ENCODE data around the gene SIRT4.

The SIRT4 gene

DNA sequence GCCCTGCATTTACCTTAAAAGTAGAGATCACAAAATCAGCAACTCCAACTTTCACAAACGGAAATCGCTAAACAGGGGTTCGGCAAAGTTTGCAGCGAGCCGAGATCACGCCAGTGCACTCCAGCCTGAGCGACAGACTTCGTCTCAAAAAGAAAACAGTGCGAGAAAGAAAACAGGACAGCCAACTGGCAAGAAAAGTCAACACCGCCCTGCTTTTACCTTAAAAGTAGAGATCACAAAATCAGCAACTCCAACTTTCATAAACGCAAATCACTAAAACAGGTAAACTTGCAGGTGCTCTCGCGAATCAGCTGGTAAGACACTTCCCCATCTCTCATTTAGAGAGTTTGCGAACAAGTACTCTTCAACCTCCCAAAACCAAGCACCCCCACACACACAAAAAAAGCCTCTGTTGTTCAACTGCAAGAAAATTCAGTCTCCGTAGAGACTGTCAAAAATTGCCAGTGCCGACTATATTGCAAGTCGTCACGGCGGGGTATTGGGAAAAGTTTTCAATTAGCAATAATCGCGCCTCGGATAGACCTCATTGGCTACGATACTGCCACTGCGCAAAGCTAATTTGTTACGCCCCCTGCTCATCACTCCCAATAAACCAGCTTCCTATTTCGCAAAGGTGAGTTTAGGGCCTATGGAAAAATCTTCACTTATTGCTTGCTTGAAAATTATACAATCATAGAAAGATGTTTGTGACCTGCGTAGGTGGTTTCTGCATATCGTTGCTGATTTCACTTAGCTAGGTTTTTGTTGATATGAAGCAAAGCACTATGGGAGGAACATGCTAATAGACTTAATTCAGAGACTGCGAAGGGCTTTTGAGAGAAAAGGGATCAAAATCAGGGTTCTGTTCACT, 9.2 kb upstream of the SIRT4 start, which contains the start of gene RNU4-1:
Gene RNU4-1 (minus strand): TSS at position 577 of the 871 bp plus-strand sequence.
- TF ChIP-seq GATA2 (IDR thresholded peaks at IDR 0.05; ENCODE audit: low read depth, low read length): no peak
- TF ChIP-seq GATA3 (IDR thresholded peaks at IDR 0.05; ENCODE audit: low read depth, low read length): no peak

DNA sequence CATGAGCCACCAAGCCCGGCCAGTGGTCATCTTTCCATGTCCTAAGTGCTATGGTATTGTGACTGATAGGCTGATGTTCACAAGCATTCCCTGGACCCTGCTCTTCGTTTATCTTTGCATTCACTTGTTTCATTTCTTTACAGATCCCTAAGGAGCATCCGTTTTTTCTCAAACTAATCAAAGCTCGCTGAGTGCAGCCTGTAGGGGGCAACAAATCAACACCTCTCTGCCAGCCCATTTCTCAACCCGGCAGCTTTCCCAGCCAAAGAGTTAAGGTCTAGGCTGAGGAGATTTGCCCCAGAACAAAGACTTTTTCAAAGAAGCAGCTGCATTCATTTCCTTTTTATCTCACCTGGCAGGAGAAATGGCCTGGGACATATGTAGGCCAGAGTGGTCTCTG, 12.1 kb downstream of the SIRT4 start:
- TF ChIP-seq GATA3 (IDR thresholded peaks at IDR 0.05; ENCODE audit: low read depth, low read length) (no peak), GATA2 (IDR thresholded peaks at IDR 0.05; ENCODE audit: low read depth, low read length) (no peak)

DNA sequence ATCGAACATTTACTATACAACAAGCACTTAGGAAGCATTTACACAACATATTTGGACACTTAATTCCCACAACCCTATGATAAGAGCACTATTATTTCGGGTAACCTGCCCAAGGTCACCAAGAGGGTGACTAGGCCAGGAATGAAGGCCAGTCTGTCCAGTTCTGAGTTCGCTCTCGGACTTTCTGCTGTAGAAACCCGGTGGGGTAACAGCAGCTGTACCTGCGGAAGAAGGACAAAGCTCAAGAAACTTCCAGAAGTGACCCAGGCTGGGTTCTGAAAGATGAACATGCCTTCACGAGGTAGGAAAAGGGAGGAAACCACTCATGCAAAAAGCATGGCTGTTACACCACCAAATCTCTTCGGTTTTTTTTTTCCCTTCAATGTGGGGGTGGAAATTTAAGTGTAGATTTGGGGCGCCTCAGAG, 14.7 kb downstream of the SIRT4 start:
- no peak for TF ChIP-seq GATA3 (IDR thresholded peaks at IDR 0.05; ENCODE audit: low read depth, low read length)
- TF ChIP-seq GATA2 (IDR thresholded peaks at IDR 0.05; ENCODE audit: low read depth, low read length): no peak

DNA sequence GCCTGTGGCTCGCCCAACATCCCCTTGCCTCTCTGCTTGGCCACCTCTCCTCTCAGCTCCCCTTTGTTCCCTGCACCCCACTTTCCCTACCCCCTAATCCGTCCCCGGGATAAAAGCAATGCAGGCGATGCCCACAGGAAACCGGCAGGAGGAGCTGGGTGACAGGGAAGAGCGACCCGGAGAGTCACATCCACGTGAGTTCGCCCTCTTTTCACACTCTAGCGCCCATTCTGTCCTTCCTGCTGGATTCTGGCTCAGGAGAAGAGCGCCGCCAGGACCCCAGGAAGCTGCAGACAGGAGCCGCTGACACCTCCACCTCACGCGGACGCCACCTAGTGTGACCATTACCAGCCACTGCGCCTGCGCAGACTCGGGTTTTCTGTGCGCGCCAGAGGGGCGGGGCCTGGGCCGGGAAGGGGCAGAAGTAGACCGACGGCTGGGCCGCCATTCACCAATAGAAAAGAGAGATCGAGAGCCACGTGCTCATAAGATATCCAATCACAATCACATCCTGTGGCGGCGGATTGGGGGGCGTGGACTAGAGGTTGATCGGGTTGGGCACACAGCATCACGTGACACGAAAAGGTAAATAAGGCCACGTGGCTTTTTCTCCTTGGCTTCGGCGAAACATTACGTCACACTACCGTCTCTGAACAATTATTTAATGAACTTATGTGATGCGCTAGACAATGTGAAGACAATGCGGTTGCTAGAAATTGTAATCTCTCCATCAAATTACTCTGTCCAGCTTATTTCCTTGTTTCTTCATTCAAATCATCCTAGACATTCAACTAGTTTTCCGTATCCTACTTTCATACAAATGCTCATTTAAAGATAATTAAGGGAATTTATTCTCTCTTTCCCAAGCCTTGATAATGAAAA, 15.3 kb downstream of the SIRT4 start:
- TF ChIP-seq GATA3 (IDR thresholded peaks at IDR 0.05; ENCODE audit: low read depth, low read length): no peak
- TF ChIP-seq GATA2 (IDR thresholded peaks at IDR 0.05; ENCODE audit: low read depth, low read length): no peak

DNA sequence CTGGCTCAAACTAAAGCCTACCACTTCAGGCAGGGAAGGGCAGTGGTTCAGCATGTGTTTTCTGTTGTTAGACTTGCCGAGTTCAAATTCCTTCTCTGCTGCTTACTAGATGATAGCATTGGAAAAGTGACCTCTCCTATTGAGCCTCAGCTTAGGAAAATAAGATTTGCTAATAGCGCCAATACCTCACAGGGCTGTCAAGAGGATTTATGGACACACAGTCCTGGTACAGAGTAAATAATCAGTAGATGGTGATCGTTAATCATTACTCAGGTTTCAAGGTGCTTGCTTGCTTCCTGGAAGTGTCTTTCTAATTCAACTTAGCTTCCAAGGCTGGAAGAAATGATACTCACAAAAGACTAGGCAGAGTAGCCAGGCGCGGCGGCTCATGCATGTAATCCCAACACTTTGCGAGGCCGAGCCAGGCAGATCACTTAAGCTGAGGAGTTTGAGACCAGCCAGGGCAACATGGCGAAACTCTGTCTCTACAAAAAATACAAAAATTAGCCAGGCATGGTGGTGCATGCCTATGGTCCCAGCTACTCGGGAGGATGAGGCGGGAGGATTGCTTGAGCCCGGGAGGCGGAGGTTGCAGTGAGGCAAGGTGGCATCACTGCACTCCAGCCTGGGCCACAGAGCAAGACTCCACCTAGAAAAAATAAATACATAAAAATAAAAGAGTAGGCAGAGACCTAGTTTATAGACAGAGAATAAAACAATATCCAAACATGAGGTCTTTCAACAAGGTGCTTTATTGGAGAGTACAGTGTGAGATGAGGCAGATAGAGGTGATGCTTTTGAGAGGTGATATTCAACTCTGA, 19.5 kb downstream of the SIRT4 start:
- TF ChIP-seq GATA2 (IDR thresholded peaks at IDR 0.05; ENCODE audit: low read depth, low read length): no peak
- no peak for TF ChIP-seq GATA3 (IDR thresholded peaks at IDR 0.05; ENCODE audit: low read depth, low read length)

DNA sequence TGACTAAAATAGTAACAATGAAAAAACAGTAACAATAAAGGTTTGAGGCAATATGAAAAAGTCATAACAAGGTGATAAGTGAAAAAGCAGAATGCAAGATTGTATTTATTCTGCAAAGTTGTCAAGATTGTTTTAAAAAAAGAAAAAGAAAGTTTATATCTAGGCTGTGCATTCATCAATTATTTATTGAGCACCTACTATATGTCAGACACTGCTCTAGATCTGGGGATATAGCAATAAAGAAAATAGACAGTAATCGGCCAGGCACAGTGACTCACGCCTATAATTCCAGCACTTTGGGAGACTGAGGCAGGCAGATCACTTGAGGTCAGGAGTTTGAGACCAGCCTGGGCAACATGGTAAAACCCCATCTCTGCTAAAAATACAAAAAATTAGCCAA, 21.7 kb downstream of the SIRT4 start:
- TF ChIP-seq GATA2 (IDR thresholded peaks at IDR 0.05; ENCODE audit: low read depth, low read length): no peak
- no peak for TF ChIP-seq GATA3 (IDR thresholded peaks at IDR 0.05; ENCODE audit: low read depth, low read length)

DNA sequence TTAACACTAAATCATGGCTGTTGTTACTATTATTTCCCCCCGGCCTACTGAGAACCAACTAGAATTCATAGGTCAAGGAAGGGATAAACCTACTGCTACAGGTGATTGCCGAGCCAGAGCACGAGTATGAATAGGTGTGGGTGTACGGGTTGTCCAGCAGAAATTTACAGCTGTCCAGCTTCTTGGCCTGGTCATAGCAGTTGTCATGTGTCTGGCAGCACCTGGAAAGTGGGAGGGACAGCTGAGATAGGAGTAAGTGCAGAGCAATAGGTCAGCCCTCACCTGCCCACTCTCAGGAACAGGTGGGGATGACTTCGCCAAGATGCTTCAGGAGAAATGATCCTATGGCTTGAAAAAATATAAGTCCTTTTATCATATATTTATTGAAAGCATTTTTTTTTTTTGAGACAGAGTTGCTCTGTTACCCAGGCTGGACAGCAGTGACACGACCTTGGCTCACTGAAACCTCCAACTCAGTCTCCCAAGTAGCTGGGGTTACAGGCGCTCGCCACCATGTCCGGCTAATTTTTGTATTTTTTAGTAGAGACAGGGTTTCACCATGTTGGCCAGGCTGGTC, 22.8 kb downstream of the SIRT4 start:
- TF ChIP-seq GATA3 (IDR thresholded peaks at IDR 0.05; ENCODE audit: low read depth, low read length) (no peak), GATA2 (IDR thresholded peaks at IDR 0.05; ENCODE audit: low read depth, low read length) (no peak)

DNA sequence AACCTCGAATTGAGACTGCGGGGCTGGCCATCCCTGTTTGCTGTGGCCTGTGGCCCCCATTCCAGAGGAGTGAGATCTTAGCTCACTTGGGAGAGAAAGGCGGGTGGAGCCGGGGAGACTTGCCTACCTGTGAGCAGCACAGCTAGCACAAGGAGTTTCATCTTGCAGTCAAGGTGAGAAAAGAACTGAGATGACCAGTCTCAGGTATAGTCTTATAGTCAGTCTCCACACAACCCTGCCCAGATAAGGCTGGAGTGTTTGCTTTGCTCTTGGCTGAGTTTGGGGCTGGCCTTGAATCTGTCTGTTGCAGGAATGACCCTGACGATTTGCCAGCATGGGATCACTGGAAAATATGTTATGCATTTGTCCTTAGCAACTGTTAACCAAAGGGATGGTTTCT, 25.5 kb downstream of the SIRT4 start, which contains the start of gene PLA2G1B:
Gene PLA2G1B (minus strand): TSS at position 187 of the 400 bp plus-strand sequence. CDS start 26 bp downstream, at position 161.
- TF ChIP-seq GATA2 (IDR thresholded peaks at IDR 0.05; ENCODE audit: low read depth, low read length): no peak
- TF ChIP-seq GATA3 (IDR thresholded peaks at IDR 0.05; ENCODE audit: low read depth, low read length): no peak

DNA sequence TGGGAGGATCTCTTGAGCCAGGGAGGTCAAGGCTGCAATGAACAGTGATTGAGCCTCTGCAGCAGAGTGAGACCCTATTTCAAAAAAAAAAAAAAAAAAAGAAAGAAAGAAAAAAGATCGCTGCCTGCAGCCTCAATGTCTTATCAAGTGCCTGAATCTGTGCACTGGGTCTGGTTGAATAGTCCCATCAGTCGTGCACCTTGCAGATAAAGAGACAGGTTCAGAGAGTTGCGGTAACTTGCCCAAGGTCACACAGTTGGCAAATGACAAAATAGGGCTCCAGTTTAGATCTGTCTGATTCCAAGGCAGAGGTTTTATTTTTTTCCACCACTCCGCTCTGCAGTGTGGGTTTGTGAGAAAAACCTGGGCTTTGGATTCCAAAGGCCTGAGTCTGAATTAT, 26.1 kb downstream of the SIRT4 start:
- TF ChIP-seq GATA2 (IDR thresholded peaks at IDR 0.05; ENCODE audit: low read depth, low read length) (peak; percentile 47; the same call in 1 of the 2 replicates), GATA3 (IDR thresholded peaks at IDR 0.05; ENCODE audit: low read depth, low read length) (no peak)

DNA sequence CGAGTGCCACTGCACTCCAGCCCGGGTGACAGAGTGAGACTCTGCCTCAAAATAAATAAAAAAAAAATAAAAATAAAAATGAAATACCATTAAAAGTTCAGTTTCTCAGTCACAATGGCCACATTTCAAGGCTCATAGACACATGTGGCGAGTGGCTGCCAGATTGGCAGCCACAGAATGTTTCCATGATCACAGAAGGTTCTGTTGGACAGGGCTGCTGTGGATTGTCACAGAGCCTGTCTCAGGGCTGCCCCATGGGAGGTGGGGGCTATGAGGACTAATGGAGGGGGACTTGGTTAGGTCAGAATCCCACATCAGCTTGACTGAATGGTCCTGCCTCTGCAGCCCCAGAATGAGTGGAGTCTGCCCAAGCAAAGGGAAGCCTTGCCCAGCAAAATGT, 29.3 kb downstream of the SIRT4 start:
- TF ChIP-seq GATA3 (IDR thresholded peaks at IDR 0.05; ENCODE audit: low read depth, low read length): no peak
- TF ChIP-seq GATA2 (IDR thresholded peaks at IDR 0.05; ENCODE audit: low read depth, low read length): no peak

DNA sequence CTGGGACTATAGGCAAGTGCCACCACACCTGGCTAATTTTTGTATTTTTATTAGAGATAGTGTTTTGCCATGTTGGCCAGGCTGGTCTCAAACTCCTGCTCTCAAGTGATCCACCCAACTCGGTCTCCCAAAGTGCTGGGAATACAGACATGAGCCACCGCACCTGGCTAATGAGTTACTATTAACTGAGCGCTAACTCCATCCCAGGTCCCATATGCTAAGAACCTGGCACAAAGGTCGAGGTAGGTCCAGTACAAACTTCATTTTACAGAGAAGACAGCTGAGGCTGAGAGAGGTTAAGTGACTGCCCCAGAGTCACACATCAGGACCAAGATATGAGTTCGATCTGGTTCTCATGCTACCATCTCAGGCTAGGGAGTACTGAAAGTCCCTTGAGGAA, 29.9 kb downstream of the SIRT4 start:
- TF ChIP-seq GATA2 (IDR thresholded peaks at IDR 0.05; ENCODE audit: low read depth, low read length): no peak
- no peak for TF ChIP-seq GATA3 (IDR thresholded peaks at IDR 0.05; ENCODE audit: low read depth, low read length)

DNA sequence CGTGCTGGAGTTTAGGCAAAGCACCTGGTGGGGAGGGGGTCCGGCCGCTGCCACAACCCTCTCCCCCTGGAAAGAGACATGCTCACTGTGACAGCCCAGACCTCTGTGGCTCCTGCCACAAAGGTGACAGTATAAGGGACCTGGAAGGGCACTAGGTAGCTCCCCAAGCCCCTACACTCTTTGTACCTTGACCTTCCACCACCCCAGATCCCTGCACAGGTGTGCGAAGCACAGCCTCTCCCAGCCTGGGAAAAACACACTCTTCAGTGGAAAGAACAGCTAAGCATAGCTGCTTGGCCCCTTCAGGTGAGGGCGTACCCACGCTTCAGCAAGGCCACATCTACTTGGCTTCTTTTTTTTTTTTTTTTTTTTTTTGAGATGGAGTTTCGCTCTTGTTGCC, 30.4 kb downstream of the SIRT4 start:
- TF ChIP-seq GATA3 (IDR thresholded peaks at IDR 0.05; ENCODE audit: low read depth, low read length) (no peak), GATA2 (IDR thresholded peaks at IDR 0.05; ENCODE audit: low read depth, low read length) (no peak)

DNA sequence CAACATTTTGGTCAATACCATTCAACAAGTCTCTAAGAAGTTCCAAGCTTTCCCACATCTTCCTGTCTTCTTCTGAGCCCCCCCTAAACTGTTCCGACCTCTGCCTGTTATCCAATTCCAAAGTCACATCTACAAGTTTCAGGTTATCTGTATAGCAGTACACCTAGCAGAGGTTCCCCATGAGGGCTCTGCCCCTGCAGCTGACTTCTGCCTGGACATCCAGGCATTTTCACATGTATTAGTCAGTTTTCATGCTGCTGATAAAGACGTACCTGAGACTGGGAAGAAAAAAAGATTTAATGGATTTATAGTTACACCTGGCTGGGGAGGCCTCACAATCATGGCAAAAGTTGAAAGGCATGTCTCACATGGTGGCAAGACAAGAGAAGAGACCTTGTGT, 35.6 kb downstream of the SIRT4 start:
- TF ChIP-seq GATA3 (IDR thresholded peaks at IDR 0.05; ENCODE audit: low read depth, low read length): no peak
